ENCODE results near the gene CRYBB3. TPM values are rescaled to one million over a fixed set of nuclear protein-coding genes. Genes with fewer than 3 reads are reported as not detected.

Gene CRYBB3
- total and polyA plus RNA-seq, 2 of the 13 experiments (the other 11 are each of a cell fraction or from before 2014, with no cell fraction given) = 0.18 to 0.28 TPM

- no peak for FAIRE-seq
- in situ Hi-C loops (cut with HindIII; ENCODE audit: extremely low pct_ligation_motif_present, low pct_unique_long_range_greater_than_20kb) = loop anchor here (25.0 kb wide), 1 partner anchor 260 kb away; the partner anchor contains the start of gene LHFPL7
- ChIA-PET CTCF (ENCODE audit: low intra/inter-chr PET ratio, low total read pairs) (no interaction called here), POLR2A (no interaction called here)
- Histone ChIP-seq H3K4me1 (ENCODE audit: insufficient read depth, low read length) (no peaks in the 10 kb centered on the region), H3K27ac (ENCODE audit: extremely low read length, insufficient read depth, low read length) (no peak overlapping the region), H3K4me2 (ENCODE audit: low read depth, low read length) (no peak overlapping the region), H3K79me2 (ENCODE audit: insufficient read depth, low read length) (no peaks in the 10 kb centered on the region), H3K27me3 (ENCODE audit: control insufficient read depth in 1 of 2, insufficient read depth in 2 of 2, low read length in 2 of 2) (no peaks in the 10 kb centered on the region), H4K20me1 (ENCODE audit: insufficient read depth, low read length) (no peaks in the 10 kb centered on the region; the same call in 1 of the 2 replicates), H3K4me3 (replicated peaks in 1 of 3; ENCODE audit: insufficient read depth in 1 of 3, low read depth in 2 of 3, low read length in 3 of 3) (no peak overlapping the region), H2AFZ (ENCODE audit: low read length) (no peak overlapping the region), H3K36me3 (replicated peaks in 1 of 2; ENCODE audit: control insufficient read depth in 1 of 2, insufficient read depth in 2 of 2, low read length in 2 of 2) (peaks cover 10 to 22% of the 10 kb centered on the region in 2 experiments; a peak in 4 of 5 replicates), H3K9ac (ENCODE audit: insufficient read depth, low read depth, low read length) (no peak overlapping the region), H3K9me3 (ENCODE audit: low read length) (no peaks in the 10 kb centered on the region)
- DNase-seq (ENCODE audit: low spot score) = no peak
- intact Hi-C loops (cut with micrococcal nuclease; ENCODE audit: unreplicated experiment) = no loop called here
- no peak for ATAC-seq
- no TSS peak for BruUV-seq (replicated peaks)
- WGBS (ENCODE audit: low lambda C conversion rate) = 90% methylated on average over 4 of the region's 4 CpGs
- TF ChIP-seq PITX1 (CRISPR knock-in tag; IDR thresholded peaks at IDR 0.05) = no peak
- no peak for TF ChIP-seq ZNF101 (CRISPR knock-in tag; IDR thresholded peaks at IDR 0.05; ENCODE audit: borderline replicate concordance, low read depth)
- no peak for TF ChIP-seq ZNF605 (CRISPR knock-in tag; IDR thresholded peaks at IDR 0.05)
- TF ChIP-seq RNF219 (CRISPR knock-in tag; IDR thresholded peaks at IDR 0.05) = no peak
- TF ChIP-seq, protein P1, sequence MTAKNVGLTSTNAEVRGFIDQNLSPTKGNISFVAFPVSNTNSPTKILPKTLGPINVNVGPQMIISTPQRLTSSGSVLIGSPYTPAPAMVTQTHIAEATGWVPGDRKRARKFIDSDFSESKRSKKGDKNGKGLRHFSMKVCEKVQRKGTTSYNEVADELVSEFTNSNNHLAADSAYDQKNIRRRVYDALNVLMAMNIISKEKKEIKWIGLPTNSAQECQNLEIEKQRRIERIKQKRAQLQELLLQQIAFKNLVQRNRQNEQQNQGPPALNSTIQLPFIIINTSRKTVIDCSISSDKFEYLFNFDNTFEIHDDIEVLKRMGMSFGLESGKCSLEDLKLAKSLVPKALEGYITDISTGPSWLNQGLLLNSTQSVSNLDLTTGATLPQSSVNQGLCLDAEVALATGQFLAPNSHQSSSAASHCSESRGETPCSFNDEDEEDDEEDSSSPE (CRISPR knock-in tag; IDR thresholded peaks at IDR 0.05) = no peak
- no peak for TF ChIP-seq ZNF367 (CRISPR knock-in tag; IDR thresholded peaks at IDR 0.05; ENCODE audit: borderline replicate concordance)
- no peak for TF ChIP-seq ZFP90 (CRISPR knock-in tag; IDR thresholded peaks at IDR 0.05; ENCODE audit: borderline replicate concordance)
- TF ChIP-seq TOPORS (CRISPR knock-in tag; IDR thresholded peaks at IDR 0.05) = no peak
- no peak for TF ChIP-seq EP300 (IDR thresholded peaks at IDR 0.05; ENCODE audit: low read depth in 2 of 2, low read length in 2 of 2)
- TF ChIP-seq EP300 (CRISPR knock-in tag; IDR thresholded peaks at IDR 0.05; ENCODE audit: borderline replicate concordance) = no peak
- TF ChIP-seq, protein P2, sequence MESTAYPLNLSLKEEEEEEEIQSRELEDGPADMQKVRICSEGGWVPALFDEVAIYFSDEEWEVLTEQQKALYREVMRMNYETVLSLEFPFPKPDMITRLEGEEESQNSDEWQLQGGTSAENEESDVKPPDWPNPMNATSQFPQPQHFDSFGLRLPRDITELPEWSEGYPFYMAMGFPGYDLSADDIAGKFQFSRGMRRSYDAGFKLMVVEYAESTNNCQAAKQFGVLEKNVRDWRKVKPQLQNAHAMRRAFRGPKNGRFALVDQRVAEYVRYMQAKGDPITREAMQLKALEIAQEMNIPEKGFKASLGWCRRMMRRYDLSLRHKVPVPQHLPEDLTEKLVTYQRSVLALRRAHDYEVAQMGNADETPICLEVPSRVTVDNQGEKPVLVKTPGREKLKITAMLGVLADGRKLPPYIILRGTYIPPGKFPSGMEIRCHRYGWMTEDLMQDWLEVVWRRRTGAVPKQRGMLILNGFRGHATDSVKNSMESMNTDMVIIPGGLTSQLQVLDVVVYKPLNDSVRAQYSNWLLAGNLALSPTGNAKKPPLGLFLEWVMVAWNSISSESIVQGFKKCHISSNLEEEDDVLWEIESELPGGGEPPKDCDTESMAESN (CRISPR knock-in tag; conservative IDR thresholded peaks at IDR 0.05) = no peak
- TF ChIP-seq, protein P3, sequence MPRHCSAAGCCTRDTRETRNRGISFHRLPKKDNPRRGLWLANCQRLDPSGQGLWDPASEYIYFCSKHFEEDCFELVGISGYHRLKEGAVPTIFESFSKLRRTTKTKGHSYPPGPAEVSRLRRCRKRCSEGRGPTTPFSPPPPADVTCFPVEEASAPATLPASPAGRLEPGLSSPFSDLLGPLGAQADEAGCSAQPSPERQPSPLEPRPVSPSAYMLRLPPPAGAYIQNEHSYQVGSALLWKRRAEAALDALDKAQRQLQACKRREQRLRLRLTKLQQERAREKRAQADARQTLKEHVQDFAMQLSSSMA (CRISPR knock-in tag; IDR thresholded peaks at IDR 0.05) = no peak
- TF ChIP-seq, protein P4, sequence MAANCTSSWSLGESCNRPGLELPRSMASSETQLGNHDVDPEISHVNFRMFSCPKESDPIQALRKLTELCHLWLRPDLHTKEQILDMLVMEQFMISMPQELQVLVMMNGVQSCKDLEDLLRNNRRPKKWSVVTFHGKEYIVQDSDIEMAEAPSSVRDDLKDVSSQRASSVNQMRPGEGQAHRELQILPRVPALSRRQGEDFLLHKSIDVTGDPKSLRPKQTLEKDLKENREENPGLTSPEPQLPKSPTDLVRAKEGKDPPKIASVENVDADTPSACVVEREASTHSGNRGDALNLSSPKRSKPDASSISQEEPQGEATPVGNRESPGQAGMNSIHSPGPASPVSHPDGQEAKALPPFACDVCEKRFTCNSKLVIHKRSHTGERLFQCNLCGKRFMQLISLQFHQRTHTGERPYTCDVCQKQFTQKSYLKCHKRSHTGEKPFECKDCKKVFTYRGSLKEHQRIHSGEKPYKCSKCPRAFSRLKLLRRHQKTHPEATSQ (CRISPR knock-in tag; IDR thresholded peaks at IDR 0.05; ENCODE audit: borderline replicate concordance) = no peak
- no peak for TF ChIP-seq ZNF678 (CRISPR knock-in tag; IDR thresholded peaks at IDR 0.05)
These were observed 2.3 kb upstream of the CRYBB3 start for GRCh38 chr22:25197340-25197739.

All from HepG2 (cell line).